Upper lobe of left lung (tissue), 4 donors: Measurements from ENCODE around the gene CD80.

Experiments used
- CTCF ChIP-seq, 6 experiments: fragments of 450-650 bp in 4 of 6; fragments of 200-600 bp in 2 of 6; sonication (generic) in 2 of 6; IDR thresholded peaks; one replicate each; pipeline ENCODE4 v1.5.1; 2016 to 2019; ENCODE audit warnings: antibody characterized with exemption in 6 of 6
- EP300 ChIP-seq, 4 donors: sonication (generic); formaldehyde crosslinking; IDR thresholded peaks; one replicate each; pipeline ENCODE4 v1.5.1; 2017; ENCODE audit warnings: antibody characterized with exemption in 4 of 4, control low read depth in 2 of 4
- POLR2A ChIP-seq, 4 donors: fragments of 450-650 bp; IDR thresholded peaks; one replicate each; pipeline ENCODE4 v1.5.1; 2016 to 2017; ENCODE audit warnings: antibody characterized with exemption in 4 of 4, mild to moderate bottlenecking in 2 of 4
- POLR2AphosphoS5 ChIP-seq, 2 donors: sonication (generic); formaldehyde crosslinking; IDR thresholded peaks; one replicate each; pipeline ENCODE4 v1.5.1; 2017; ENCODE audit warnings: antibody characterized with exemption in 2 of 2

- TF ChIP-seq CTCF (IDR thresholded peaks at IDR 0.05) (no peak), EP300 (IDR thresholded peaks at IDR 0.05) (no peak), POLR2A (IDR thresholded peaks at IDR 0.05) (no peak), POLR2AphosphoS5 (IDR thresholded peaks at IDR 0.05) (no peak)
Observed at GRCh38 chr3:119536757-119537156, 22.7 kb downstream of the CD80 start.
